SJSA1 (cell line): Measurements from ENCODE around the gene STX16. TPM values are rescaled to one million over a fixed set of nuclear protein-coding genes. Genes with fewer than 3 reads are reported as not detected.

Experiments
- DNase-seq, 2 experiments: peaks; one replicate each; pipeline ENCODE4 v3.0.0-alpha.2; 2015 to 2020; ENCODE audit warnings: low spot score in 2 of 2, low read depth in 1 of 2
- H3K27ac ChIP-seq: fragments of 250-450 bp; sonication (Bioruptor Pico); 2 replicates; pipeline ENCODE4 v1.5.1; 2020; ENCODE audit warnings: mild to moderate bottlenecking, moderate library complexity
- H3K27me3 ChIP-seq: fragments of 250-450 bp; sonication (Bioruptor Pico); replicated peaks from 2 replicates; pipeline ENCODE4 v1.5.1; 2020; ENCODE audit warnings: mild to moderate bottlenecking, moderate library complexity
- H3K36me3 ChIP-seq: fragments of 250-450 bp; sonication (Bioruptor Pico); 2 replicates; pipeline ENCODE4 v1.5.1; 2020; ENCODE audit warnings: mild to moderate bottlenecking
- H3K4me1 ChIP-seq: fragments of 250-450 bp; sonication (Bioruptor Pico); replicated peaks from 2 replicates; pipeline ENCODE4 v1.6.1; 2021; ENCODE audit warnings: mild to moderate bottlenecking
- H3K4me3 ChIP-seq: fragments of 250-450 bp; sonication (Bioruptor Pico); 2 replicates; pipeline ENCODE4 v1.5.1; 2020; ENCODE audit warnings: mild to moderate bottlenecking
- H3K9me3 ChIP-seq: fragments of 250-450 bp; sonication (Bioruptor Pico); replicated peaks from 2 replicates; pipeline ENCODE4 v1.5.1; 2020; ENCODE audit warnings: mild to moderate bottlenecking
- total RNA-seq: library from RNA; depleted of rRNA; stranded (reverse); fragments of >200 nt; shearing (Covaris generic); gene quantifications from 2 replicates; pipeline ENCODE4 v1.2.3, GENCODE V29; 2014

Gene STX16
- total RNA-seq, 1 experiment from 2014 or later = 26.2 TPM

- H3K27ac ChIP-seq = no peak overlapping the region
- peaks cover 61% of the 10 kb centered on the region for H3K36me3 ChIP-seq
- H3K9me3 ChIP-seq = no peaks in the 10 kb centered on the region
- DNase-seq = no peak
- H3K4me3 ChIP-seq = no peak overlapping the region
- no peaks in the 10 kb centered on the region; the same call in 1 of the 2 replicates for H3K4me1 ChIP-seq
- H3K27me3 ChIP-seq = no peaks in the 10 kb centered on the region
Observed at GRCh38 chr20:58660855-58661597, 9.9 kb downstream of the STX16 start.

- no peaks in the 10 kb centered on the region for H3K9me3 ChIP-seq
- H3K36me3 ChIP-seq = peaks cover 57% of the 10 kb centered on the region
- no peaks in the 10 kb centered on the region; the same call in 1 of the 2 replicates for H3K4me1 ChIP-seq
- H3K27me3 ChIP-seq = no peaks in the 10 kb centered on the region
- H3K4me3 ChIP-seq = no peak overlapping the region
- no peak overlapping the region for H3K27ac ChIP-seq
- DNase-seq = no peak
Observed at GRCh38 chr20:58661598-58662473, 10.8 kb downstream of the STX16 start.

- Histone ChIP-seq H3K9me3 (no peaks in the 10 kb centered on the region), H3K4me1 (no peaks in the 10 kb centered on the region), H3K4me3 (no peak overlapping the region), H3K36me3 (peaks cover 72% of the 10 kb centered on the region), H3K27ac (no peak overlapping the region), H3K27me3 (no peaks in the 10 kb centered on the region)
- DNase-seq = no peak
Observed at GRCh38 chr20:58664331-58664730, 13.2 kb downstream of the STX16 start.

- no peaks in the 10 kb centered on the region for H3K27me3 ChIP-seq
- no peak overlapping the region for H3K27ac ChIP-seq
- DNase-seq = no peak
- H3K9me3 ChIP-seq = no peaks in the 10 kb centered on the region
- no peak overlapping the region for H3K4me3 ChIP-seq
- H3K36me3 ChIP-seq = peaks cover 76% of the 10 kb centered on the region
- H3K4me1 ChIP-seq = no peaks in the 10 kb centered on the region
Observed at GRCh38 chr20:58664883-58665282, 13.8 kb downstream of the STX16 start.

GRCh38 chr20:58665606-58666005 lies 14.5 kb downstream of the STX16 start:
- H3K4me3 ChIP-seq = no peak overlapping the region
- H3K9me3 ChIP-seq = no peaks in the 10 kb centered on the region
- no peaks in the 10 kb centered on the region for H3K27me3 ChIP-seq
- H3K4me1 ChIP-seq = no peaks in the 10 kb centered on the region
- DNase-seq = no peak
- peaks cover 77% of the 10 kb centered on the region for H3K36me3 ChIP-seq
- H3K27ac ChIP-seq = no peak overlapping the region

- no peaks in the 10 kb centered on the region for H3K27me3 ChIP-seq
- no peaks in the 10 kb centered on the region for H3K9me3 ChIP-seq
- H3K4me3 ChIP-seq = no peak overlapping the region
- no peaks in the 10 kb centered on the region for H3K4me1 ChIP-seq
- no peak for DNase-seq
- no peak overlapping the region for H3K27ac ChIP-seq
- peaks cover 77% of the 10 kb centered on the region for H3K36me3 ChIP-seq
Observed at GRCh38 chr20:58666702-58667101, 15.6 kb downstream of the STX16 start.

GRCh38 chr20:58667975-58668374 lies 16.9 kb downstream of the STX16 start:
- Histone ChIP-seq H3K36me3 (peaks cover 79% of the 10 kb centered on the region), H3K27ac (no peak overlapping the region), H3K27me3 (no peaks in the 10 kb centered on the region), H3K9me3 (no peaks in the 10 kb centered on the region), H3K4me3 (no peak overlapping the region), H3K4me1 (no peaks in the 10 kb centered on the region)
- DNase-seq = no peak

GRCh38 chr20:58668901-58669286 lies 17.8 kb downstream of the STX16 start:
- H3K4me3 ChIP-seq = no peak overlapping the region
- no peak overlapping the region for H3K27ac ChIP-seq
- H3K27me3 ChIP-seq = no peaks in the 10 kb centered on the region
- no peak for DNase-seq
- H3K36me3 ChIP-seq = peaks cover 81% of the 10 kb centered on the region
- H3K9me3 ChIP-seq = no peaks in the 10 kb centered on the region
- no peaks in the 10 kb centered on the region for H3K4me1 ChIP-seq

GRCh38 chr20:58669287-58670006 lies 18.4 kb downstream of the STX16 start:
- Histone ChIP-seq H3K4me3 (no peak overlapping the region), H3K27ac (no peak overlapping the region), H3K36me3 (peaks cover 81% of the 10 kb centered on the region), H3K9me3 (no peaks in the 10 kb centered on the region), H3K4me1 (no peaks in the 10 kb centered on the region), H3K27me3 (no peaks in the 10 kb centered on the region)
- no peak for DNase-seq

- no peaks in the 10 kb centered on the region for H3K4me1 ChIP-seq
- no peaks in the 10 kb centered on the region for H3K27me3 ChIP-seq
- H3K4me3 ChIP-seq = no peak overlapping the region
- H3K9me3 ChIP-seq = no peaks in the 10 kb centered on the region
- no peak for DNase-seq
- no peak overlapping the region for H3K27ac ChIP-seq
- peaks cover 82% of the 10 kb centered on the region for H3K36me3 ChIP-seq
Observed at GRCh38 chr20:58670102-58670501, 19.0 kb downstream of the STX16 start.

GRCh38 chr20:58670659-58671058 lies 19.6 kb downstream of the STX16 start:
- peaks cover 84% of the 10 kb centered on the region for H3K36me3 ChIP-seq
- no peak for DNase-seq
- H3K9me3 ChIP-seq = no peaks in the 10 kb centered on the region
- H3K27ac ChIP-seq = no peak overlapping the region
- no peaks in the 10 kb centered on the region for H3K27me3 ChIP-seq
- H3K4me3 ChIP-seq = no peak overlapping the region
- no peaks in the 10 kb centered on the region for H3K4me1 ChIP-seq

GRCh38 chr20:58673119-58673518 lies 22.0 kb downstream of the STX16 start:
- H3K36me3 ChIP-seq = peaks cover 90% of the 10 kb centered on the region
- DNase-seq = no peak
- no peak overlapping the region for H3K4me3 ChIP-seq
- H3K9me3 ChIP-seq = no peaks in the 10 kb centered on the region
- H3K27me3 ChIP-seq = no peaks in the 10 kb centered on the region
- no peak overlapping the region for H3K27ac ChIP-seq
- no peaks in the 10 kb centered on the region for H3K4me1 ChIP-seq

GRCh38 chr20:58675146-58675584 lies 24.1 kb downstream of the STX16 start:
- Histone ChIP-seq H3K27me3 (no peaks in the 10 kb centered on the region), H3K4me3 (no peak overlapping the region), H3K9me3 (no peaks in the 10 kb centered on the region), H3K36me3 (peaks cover 89% of the 10 kb centered on the region), H3K27ac (no peak overlapping the region), H3K4me1 (no peaks in the 10 kb centered on the region)
- DNase-seq = no peak

GRCh38 chr20:58675641-58676040 lies 24.6 kb downstream of the STX16 start:
- Histone ChIP-seq H3K27me3 (no peaks in the 10 kb centered on the region), H3K4me1 (no peaks in the 10 kb centered on the region), H3K27ac (no peak overlapping the region), H3K36me3 (peaks cover 89% of the 10 kb centered on the region), H3K9me3 (no peaks in the 10 kb centered on the region), H3K4me3 (no peak overlapping the region)
- DNase-seq = no peak
